ENCODE data around the gene HGF.

The HGF gene

GRCh38 chr7:81776948-81777630 is 7.2 kb upstream of the HGF start:
- no peak for DNase-seq

DNA sequence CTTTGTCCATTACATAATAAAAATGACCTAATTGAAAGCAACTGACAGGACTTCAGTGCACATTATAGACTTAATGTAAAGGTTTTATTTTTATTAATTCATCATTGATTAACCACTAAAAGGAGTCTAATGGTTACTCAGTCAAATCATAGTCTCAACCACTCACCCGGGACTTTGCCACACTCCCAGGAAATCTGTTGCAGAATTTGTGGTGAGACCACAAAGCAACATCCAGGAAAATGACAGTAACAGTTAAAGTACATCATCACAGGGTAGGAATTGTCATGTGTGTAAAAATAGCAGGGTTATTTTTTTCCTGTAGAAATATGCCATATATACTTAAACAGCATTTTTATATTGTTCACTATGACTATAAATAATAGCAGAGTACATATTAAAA is 6.3 kb upstream of the HGF start:
- no peak for DNase-seq

- no peak for DNase-seq
Measured at GRCh38 chr7:81775560-81775959, 5.7 kb upstream of the HGF start.

GRCh38 chr7:81774551-81774950 is 4.7 kb upstream of the HGF start:
- DNase-seq, result no peak

- DNase-seq, result no peak
Measured at GRCh38 chr7:81770728-81771223, 929 bp upstream of the HGF start.

GRCh38 chr7:81768951-81769778 is 682 bp downstream of the HGF start:
- no peak for DNase-seq

- DNase-seq, result no peak
Measured at GRCh38 chr7:81767926-81768325, 1.9 kb downstream of the HGF start.

GRCh38 chr7:81761821-81762220 is 8.0 kb downstream of the HGF start:
- DNase-seq, result no peak

DNA sequence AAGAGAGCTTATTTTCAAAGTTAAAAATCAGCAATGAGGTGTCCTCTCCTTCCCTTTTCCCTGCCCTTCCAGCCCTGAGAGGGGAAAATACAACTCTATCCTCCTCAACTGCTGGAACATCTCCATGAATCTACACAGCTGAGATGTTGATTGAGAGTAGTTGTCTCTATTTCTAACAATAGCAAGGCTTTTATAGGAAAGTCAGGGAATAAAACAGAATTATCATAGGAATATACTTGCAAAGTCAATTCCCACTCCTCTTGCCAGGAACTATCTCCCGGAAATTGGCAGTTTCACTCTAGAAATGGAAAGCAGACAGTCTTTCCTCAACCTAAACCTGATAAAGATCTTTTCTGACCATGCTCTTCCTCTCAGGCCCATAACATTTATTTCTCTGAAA is 8.8 kb downstream of the HGF start:
- no peak for DNase-seq

DNA sequence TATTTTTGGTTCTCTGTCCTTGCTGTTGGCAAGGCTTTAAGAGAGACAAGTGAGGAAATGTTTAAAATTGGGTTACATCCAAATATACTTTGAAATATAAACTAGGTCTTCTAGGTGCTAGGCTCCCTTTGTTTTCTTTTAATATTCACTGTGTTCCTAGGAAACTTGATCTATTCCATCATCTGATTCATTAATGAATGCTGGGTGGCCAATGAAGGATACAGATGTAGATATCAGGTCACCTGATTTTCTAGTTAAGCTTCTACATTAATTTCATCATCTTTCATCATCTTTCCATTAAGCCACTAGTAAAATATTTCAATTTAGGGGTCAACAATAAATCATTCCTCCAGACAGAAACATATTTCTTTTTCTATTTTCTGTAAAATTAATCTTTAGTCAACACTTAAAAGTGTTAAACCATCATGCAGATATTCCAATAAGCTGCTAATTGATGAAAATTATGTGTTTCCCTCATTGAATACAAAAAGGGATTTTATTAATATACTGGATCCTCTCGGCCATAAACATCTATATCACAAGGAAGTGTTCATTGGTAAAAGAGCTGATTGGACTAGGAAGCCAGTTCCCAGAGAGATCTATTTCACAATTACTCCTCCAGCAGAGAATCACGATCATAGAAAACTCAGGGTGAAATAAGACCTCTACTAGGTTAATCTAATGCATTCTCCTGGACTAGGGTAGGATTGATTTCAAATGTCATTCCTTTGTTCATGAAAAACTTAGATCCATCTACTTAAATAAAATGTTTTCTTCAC is 14.7 kb downstream of the HGF start:
- no peak for DNase-seq

GRCh38 chr7:81753392-81753791 is 16.5 kb downstream of the HGF start:
- no peak for DNase-seq

GRCh38 chr7:81752318-81752714 is 17.5 kb downstream of the HGF start:
- no peak for DNase-seq

- no peak for DNase-seq
Measured at GRCh38 chr7:81751619-81752317, 18.1 kb downstream of the HGF start.

- no peak for DNase-seq
Measured at GRCh38 chr7:81745637-81746036, 24.2 kb downstream of the HGF start.

DNA sequence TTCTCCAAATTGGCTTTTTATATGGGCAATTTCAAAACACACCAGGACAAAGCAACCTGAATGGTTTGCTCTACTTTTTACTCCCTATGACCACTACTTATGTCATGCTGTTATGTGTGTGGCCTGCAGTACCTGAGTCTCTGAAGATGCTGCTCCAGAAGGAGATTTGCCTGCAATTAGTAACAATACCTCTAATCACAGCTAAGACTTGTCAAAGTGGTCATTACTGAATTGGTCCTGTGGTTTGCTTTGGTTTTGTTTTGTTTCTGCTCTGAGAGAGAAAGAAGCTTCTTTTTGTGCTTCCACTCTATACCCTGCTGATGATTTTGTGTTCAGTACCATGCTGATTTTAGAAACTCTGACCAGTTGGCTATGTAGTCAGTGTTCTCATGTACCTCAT is 25.5 kb downstream of the HGF start:
- DNase-seq, result no peak

DNA sequence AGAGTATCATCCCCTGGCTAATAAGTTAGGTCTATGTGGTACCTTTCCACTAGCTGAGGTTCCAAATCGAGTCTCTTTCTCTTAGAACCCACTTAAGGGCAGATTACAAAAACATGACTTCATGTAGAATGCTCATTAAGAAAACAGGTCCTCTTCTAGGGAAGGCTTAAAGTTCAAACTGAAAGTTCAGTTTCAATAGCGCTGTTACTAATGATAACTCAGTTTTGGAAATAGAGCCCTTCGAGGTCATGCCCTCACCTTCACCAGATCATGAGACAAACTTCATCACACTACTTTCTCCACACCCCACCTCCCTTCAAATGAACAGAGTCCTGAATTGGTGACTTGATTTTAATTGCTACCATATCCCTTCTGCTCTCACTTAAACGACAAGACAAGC is 26.2 kb downstream of the HGF start:
- no peak for DNase-seq

- no peak for DNase-seq
Measured at GRCh38 chr7:81743201-81743600, 26.6 kb downstream of the HGF start.

DNA sequence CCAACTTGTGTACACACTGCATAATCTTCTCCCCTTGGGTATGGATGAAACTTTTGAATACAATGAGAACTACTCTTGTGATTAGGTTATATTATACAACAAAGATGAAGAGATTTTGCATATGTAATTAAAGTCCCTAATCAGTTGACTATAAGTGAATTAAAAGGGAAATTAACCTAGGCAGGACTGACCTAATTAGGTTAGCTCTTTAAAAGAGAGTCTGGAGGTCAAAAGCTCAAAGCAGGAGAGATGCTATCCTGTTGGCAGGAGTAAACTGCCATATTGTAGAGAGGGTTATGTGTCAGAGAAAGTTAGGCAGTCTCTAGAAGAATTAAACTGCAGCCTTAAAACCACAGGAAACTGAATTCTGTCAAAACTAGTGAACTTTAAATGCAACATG is 29.4 kb downstream of the HGF start:
- no peak for DNase-seq

DNA sequence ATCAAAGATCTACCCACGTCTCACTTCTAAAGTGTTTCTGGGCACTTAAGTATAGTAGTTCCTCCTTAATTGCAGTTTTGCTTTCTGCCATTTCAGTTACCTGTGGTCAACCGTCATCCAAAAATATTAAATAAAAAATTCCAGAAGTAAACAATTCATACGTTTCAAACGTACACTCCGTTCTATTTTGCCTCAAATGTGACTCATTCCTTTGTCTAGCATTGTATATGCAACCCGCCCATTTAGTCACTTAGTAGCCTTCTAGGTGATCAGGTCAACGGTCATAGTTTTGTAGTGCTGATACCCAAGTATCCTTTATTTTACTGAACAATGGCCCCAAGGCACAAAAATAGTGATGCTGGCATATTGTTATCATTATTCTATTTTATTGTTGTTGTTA is 33.8 kb downstream of the HGF start:
- no peak for DNase-seq

DNA sequence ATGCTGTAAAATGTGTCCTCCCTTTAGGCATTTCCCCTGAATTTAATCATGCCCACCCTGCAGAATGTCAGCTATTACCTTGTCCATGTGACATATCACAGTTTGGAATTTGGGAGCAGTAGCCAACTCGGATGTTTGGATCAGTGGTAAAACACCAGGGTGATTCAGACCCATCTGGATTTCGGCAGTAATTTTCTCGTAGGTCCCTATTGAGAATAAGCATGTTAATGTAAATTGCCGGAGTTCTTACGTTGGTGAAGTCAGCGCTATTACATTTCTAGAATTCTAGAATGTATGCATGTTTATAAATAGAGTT is 44.1 kb downstream of the HGF start:
- no peak for DNase-seq

DNA sequence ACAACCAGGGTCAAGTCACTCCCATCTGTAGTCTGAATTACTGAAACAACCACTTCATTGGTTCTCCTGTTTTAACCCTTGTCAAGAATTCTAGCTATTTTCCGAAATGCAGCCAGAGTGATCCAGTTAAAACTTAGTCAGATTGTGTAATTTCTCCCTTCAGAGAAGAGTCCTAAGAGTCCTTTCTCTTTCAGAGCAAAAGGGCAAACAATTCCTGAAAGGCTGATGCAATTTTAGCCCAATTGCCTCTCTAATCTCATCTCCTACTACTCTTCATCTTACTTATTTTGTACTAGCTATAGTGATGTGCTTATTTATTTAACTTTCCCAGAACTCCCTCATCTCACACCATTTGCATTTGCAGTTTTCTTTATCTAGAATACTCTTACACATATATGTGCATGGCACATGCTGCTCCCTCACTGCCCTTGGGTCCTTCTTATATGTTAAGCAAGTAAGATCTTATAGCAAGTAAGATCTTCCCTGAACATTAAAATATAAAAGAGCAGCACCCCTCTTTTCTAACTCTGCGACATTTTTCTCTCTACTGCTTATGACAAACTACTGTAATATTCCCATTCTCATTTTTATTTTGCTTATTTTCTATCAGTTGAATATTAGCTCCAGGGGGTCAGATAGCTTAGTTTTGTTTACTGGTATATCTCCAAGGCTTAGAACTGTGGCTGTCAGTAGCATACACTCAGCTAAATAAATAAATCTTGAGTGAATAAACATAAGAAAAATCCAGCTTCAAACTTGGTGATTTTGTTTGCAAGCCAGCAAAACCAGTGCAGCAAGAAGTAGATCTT is 44.6 kb downstream of the HGF start:
- DNase-seq, result no peak
